IPS-11a (cell line): Measurements from ENCODE around the gene FBXL14.

Source experiments
- H3K4me3 ChIP-seq: one replicate; pipeline ENCODE4 v1.5.1; 2013; ENCODE audit warnings: low read depth, low read length, control low read depth

Gene FBXL14

GRCh38 chr12:1517734-1518525 lies 76.5 kb downstream of the FBXL14 start:
- H3K4me3 ChIP-seq, result no peak overlapping the region

GRCh38 chr12:1517007-1517406 lies 77.4 kb downstream of the FBXL14 start:
- H3K4me3 ChIP-seq, result no peak overlapping the region
